Activated CD8-positive, alpha-beta memory T cell treated with anti-CD3 and anti-CD28 coated beads, Interleukin-2, amount 10 ng/mL, durations not matched to agents 7 days and 5 days (primary cell): ENCODE results near the gene TTLL1. TPM values are rescaled to one million over a fixed set of nuclear protein-coding genes. Genes with fewer than 3 reads are reported as not detected.

Experiments used
- ATAC-seq: fragments of 150-1000 bp; cut with Tn5 transposase; one replicate; pipeline ENCODE4 v1.10.0; 2021; ENCODE audit warnings: moderate library complexity
- CTCF ChIA-PET: fragments of 350-600 bp; sonication (Branson Sonifier 250); formaldehyde crosslinking; loops from one replicate; lab custom pipeline; 2021; ENCODE audit warnings: antibody characterized with exemption; lab: Charles Lee
- DNase-seq: peaks from one replicate; pipeline ENCODE4 v3.0.0-alpha.2; 2020
- H3K27ac Mint-ChIP-seq: one replicate; pipeline ENCODE4 v1.8.0; 2021; ENCODE audit warnings: mild to moderate bottlenecking, mixed read lengths
- H3K27me3 Mint-ChIP-seq: one replicate; pipeline ENCODE4 v1.8.0; 2021; ENCODE audit warnings: mixed read lengths
- H3K36me3 Mint-ChIP-seq: one replicate; pipeline ENCODE4 v1.8.0; 2021; ENCODE audit warnings: mild to moderate bottlenecking, mixed read lengths
- H3K4me1 Mint-ChIP-seq: one replicate; pipeline ENCODE4 v1.8.0; 2021; ENCODE audit warnings: mixed read lengths
- H3K4me3 Mint-ChIP-seq: one replicate; pipeline ENCODE4 v1.8.0; 2021; ENCODE audit warnings: mild to moderate bottlenecking, moderate library complexity, mixed read lengths
- H3K9me3 Mint-ChIP-seq: one replicate; pipeline ENCODE4 v1.8.0; 2022; ENCODE audit warnings: low read depth, mixed read lengths
- total RNA-seq, 2 experiments: library from RNA; stranded (reverse); gene quantifications; one replicate each; pipeline ENCODE4 v1.2.3, GENCODE V29; 2021

Gene TTLL1
- total RNA-seq, 2 experiments from 2014 or later, result 9.1 to 9.9 TPM

DNA sequence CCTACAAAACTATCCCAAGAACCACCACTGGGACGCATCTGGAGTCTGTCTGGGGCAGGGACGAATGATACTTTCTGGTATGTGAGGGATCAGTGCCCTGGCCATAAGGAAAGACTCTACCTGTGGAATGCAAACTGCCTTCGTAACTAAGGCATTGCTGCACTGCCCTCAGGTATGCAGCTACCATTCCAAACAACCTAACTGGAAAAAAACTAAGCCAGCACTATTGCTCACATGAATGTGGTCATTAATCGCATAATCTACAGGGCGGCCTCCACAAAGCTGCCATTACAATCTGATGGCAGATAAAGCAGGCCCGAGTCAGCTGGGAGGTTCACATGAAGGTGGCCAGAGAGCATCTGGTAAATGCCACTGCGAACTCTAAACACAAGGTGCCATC, 78.1 kb downstream of the TTLL1 start:
- DNase-seq (no peak), ATAC-seq (no peak)
- H3K4me1 Mint-ChIP-seq, result peaks cover 39% of the 10 kb centered on the region
- no peaks in the 10 kb centered on the region for H3K9me3 Mint-ChIP-seq
- H3K36me3 Mint-ChIP-seq, result no peaks in the 10 kb centered on the region
- CTCF ChIA-PET, result interaction anchor here (1.1 kb wide), 1 partner anchor 143 kb away, joined by 4 read pairs; no protein-coding TSS in a partner anchor
- peaks cover 3% of the 10 kb centered on the region for H3K27me3 Mint-ChIP-seq
- no peak overlapping the region for H3K27ac Mint-ChIP-seq
- H3K4me3 Mint-ChIP-seq, result no peak overlapping the region

- CTCF ChIA-PET, result no interaction called here
- no peak for ATAC-seq
- no peaks in the 10 kb centered on the region for H3K36me3 Mint-ChIP-seq
- H3K9me3 Mint-ChIP-seq, result no peaks in the 10 kb centered on the region
- H3K4me3 Mint-ChIP-seq, result no peak overlapping the region
- DNase-seq, result no peak
- no peak overlapping the region for H3K27ac Mint-ChIP-seq
- peaks cover 46% of the 10 kb centered on the region for H3K4me1 Mint-ChIP-seq
- H3K27me3 Mint-ChIP-seq, result no peaks in the 10 kb centered on the region
These were observed 79.7 kb downstream of the TTLL1 start for GRCh38 chr22:43009444-43009843.

DNA sequence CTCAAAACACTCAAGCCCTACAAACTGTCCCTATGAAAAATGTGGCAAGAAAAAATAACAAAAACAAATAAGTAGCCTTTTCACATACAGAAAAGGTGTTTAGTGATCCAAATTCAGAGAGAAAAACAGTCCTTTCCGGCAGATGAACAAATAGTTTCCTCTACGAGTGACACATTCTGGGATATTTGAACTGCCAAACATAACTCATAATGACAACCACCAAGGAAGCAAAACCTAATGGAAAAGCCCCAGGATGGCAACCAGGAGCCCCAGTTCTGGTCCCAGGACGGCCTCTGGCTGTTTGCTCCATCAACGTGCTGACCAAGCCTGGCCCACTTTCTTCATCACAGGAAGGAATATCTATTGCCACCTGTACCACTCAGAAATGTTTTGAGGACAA, 80.3 kb downstream of the TTLL1 start:
- ATAC-seq (no peak), DNase-seq (no peak)
- Mint-ChIP-seq H3K36me3 (no peaks in the 10 kb centered on the region), H3K27ac (no peak overlapping the region), H3K4me3 (no peak overlapping the region), H3K9me3 (no peaks in the 10 kb centered on the region), H3K4me1 (peaks cover 51% of the 10 kb centered on the region), H3K27me3 (no peaks in the 10 kb centered on the region)
- CTCF ChIA-PET, result no interaction called here

- Mint-ChIP-seq H3K4me1 (peaks cover 51% of the 10 kb centered on the region), H3K27me3 (no peaks in the 10 kb centered on the region), H3K27ac (no peak overlapping the region), H3K4me3 (no peak overlapping the region), H3K9me3 (no peaks in the 10 kb centered on the region), H3K36me3 (peaks cover 3% of the 10 kb centered on the region)
- DNase-seq (no peak), ATAC-seq (no peak)
- CTCF ChIA-PET, result interaction anchor here (1.3 kb wide), 1 partner anchor 141 kb away, joined by 3 read pairs; no protein-coding TSS in a partner anchor
These were observed 80.7 kb downstream of the TTLL1 start for GRCh38 chr22:43008509-43008908.

GRCh38 chr22:43007519-43008102, 81.6 kb downstream of the TTLL1 start:
- no peak overlapping the region for H3K27ac Mint-ChIP-seq
- no peaks in the 10 kb centered on the region for H3K27me3 Mint-ChIP-seq
- ATAC-seq (peak; percentile 24), DNase-seq (no peak)
- CTCF ChIA-PET, result interaction anchor here (0.6 to 1.3 kb wide), 3 partner anchors 10 to 140 kb away, joined by 3 read pairs; no protein-coding TSS in a partner anchor
- H3K4me1 Mint-ChIP-seq, result peaks cover 51% of the 10 kb centered on the region
- H3K36me3 Mint-ChIP-seq, result peaks cover 3% of the 10 kb centered on the region
- H3K9me3 Mint-ChIP-seq, result no peaks in the 10 kb centered on the region
- no peak overlapping the region for H3K4me3 Mint-ChIP-seq

GRCh38 chr22:43006753-43007152, 82.4 kb downstream of the TTLL1 start:
- H3K27me3 Mint-ChIP-seq, result no peaks in the 10 kb centered on the region
- no peaks in the 10 kb centered on the region for H3K9me3 Mint-ChIP-seq
- H3K4me3 Mint-ChIP-seq, result no peak overlapping the region
- H3K36me3 Mint-ChIP-seq, result peaks cover 3% of the 10 kb centered on the region
- H3K4me1 Mint-ChIP-seq, result peaks cover 60% of the 10 kb centered on the region
- no peak for DNase-seq
- H3K27ac Mint-ChIP-seq, result no peak overlapping the region
- CTCF ChIA-PET, result interaction anchor here (3.1 kb wide), 1 partner anchor 139 kb away, joined by 9 read pairs; no protein-coding TSS in a partner anchor
- ATAC-seq, result no peak

GRCh38 chr22:43006016-43006505, 83.1 kb downstream of the TTLL1 start:
- no peak for DNase-seq
- no peaks in the 10 kb centered on the region for H3K27me3 Mint-ChIP-seq
- H3K36me3 Mint-ChIP-seq, result peaks cover 3% of the 10 kb centered on the region
- CTCF ChIA-PET, result interaction anchor here (3.1 kb wide), 1 partner anchor 138 kb away, joined by 9 read pairs; no protein-coding TSS in a partner anchor
- peaks cover 64% of the 10 kb centered on the region for H3K4me1 Mint-ChIP-seq
- no peak overlapping the region for H3K4me3 Mint-ChIP-seq
- H3K9me3 Mint-ChIP-seq, result no peaks in the 10 kb centered on the region
- no peak for ATAC-seq
- H3K27ac Mint-ChIP-seq, result no peak overlapping the region

- ATAC-seq, result no peak
- H3K27ac Mint-ChIP-seq, result peak overlapping the region; percentile 40
- peaks cover 3% of the 10 kb centered on the region for H3K36me3 Mint-ChIP-seq
- no peaks in the 10 kb centered on the region for H3K27me3 Mint-ChIP-seq
- H3K9me3 Mint-ChIP-seq, result no peaks in the 10 kb centered on the region
- H3K4me1 Mint-ChIP-seq, result peaks cover 73% of the 10 kb centered on the region
- no peak for DNase-seq
- CTCF ChIA-PET, result interaction anchor here (3.1 kb wide), 1 partner anchor 137 kb away, joined by 9 read pairs; no protein-coding TSS in a partner anchor
- no peak overlapping the region for H3K4me3 Mint-ChIP-seq
These were observed 84.1 kb downstream of the TTLL1 start for GRCh38 chr22:43005106-43005505.

- H3K27ac Mint-ChIP-seq, result peak overlapping the region; percentile 41
- DNase-seq, result peak; percentile 56
- H3K27me3 Mint-ChIP-seq, result no peaks in the 10 kb centered on the region
- no peak overlapping the region for H3K4me3 Mint-ChIP-seq
- H3K4me1 Mint-ChIP-seq, result peaks cover 79% of the 10 kb centered on the region
- peak; percentile 22 for ATAC-seq
- CTCF ChIA-PET, result interaction anchor here (0.6 to 3.1 kb wide), 4 partner anchors 17 to 137 kb away, joined by 3 to 9 read pairs (median 4); no protein-coding TSS in a partner anchor
- H3K36me3 Mint-ChIP-seq, result peaks cover 3% of the 10 kb centered on the region
- H3K9me3 Mint-ChIP-seq, result no peaks in the 10 kb centered on the region
These were observed 84.7 kb downstream of the TTLL1 start for GRCh38 chr22:43004362-43005035.

GRCh38 chr22:43002202-43002586, 87.0 kb downstream of the TTLL1 start:
- Mint-ChIP-seq H3K4me1 (peaks cover 90% of the 10 kb centered on the region), H3K9me3 (no peaks in the 10 kb centered on the region), H3K27me3 (no peaks in the 10 kb centered on the region), H3K27ac (peak overlapping the region; percentile 79), H3K4me3 (peak overlapping the region; percentile 49), H3K36me3 (peaks cover 3% of the 10 kb centered on the region)
- ATAC-seq (no peak), DNase-seq (no peak)
- CTCF ChIA-PET, result interaction anchor here (0.8 to 1.8 kb wide), 4 partner anchors 11 to 135 kb away, joined by 3 to 5 read pairs (median 3); no protein-coding TSS in a partner anchor

DNA sequence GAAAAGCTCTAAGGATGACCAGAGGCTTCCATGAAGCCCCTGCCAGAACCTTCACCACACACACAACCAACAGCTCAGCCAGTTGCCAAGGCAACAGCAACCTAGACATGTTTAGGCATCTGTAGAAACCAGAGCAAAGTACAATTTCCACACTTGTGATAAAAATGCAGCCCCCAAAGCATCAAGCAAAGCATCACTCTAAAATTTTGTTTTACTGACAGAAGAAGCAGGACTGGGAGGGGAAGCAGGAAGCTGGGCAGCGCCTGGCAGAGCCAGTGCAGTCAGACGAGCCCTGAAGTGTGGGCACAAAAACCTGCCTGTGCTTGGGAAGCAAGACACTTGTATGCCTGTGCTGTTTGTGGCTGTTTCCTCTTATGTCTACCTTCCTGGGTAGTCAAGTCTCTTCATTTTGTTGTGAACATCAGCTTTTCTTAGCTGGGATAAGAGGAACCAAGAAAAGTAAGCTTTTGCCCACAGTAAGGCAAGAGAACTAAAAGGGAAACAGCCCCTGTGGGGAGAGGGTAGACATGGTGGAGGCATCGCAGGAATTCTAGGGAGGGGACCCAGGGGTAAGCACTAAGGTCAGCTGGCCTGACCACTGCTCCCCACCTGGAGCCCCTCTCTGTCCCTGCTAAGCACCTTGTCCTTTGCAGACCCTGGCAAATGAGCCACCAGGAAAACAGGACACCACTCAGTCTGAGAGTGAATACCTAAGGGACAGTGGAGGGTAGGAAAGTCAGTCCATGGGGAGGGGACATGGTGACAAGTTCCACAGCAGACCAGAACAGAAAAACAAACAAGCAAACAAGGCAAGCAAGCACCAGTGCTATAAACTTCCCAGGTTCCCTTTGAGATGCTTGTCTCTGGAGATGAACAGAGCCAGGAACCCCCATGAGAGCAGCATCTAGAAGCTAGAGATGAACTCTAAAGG, 87.7 kb downstream of the TTLL1 start:
- CTCF ChIA-PET, result interaction anchor here (0.9 to 1.8 kb wide), 5 partner anchors 12 to 59 kb away, joined by 3 to 13 read pairs (median 5); no protein-coding TSS in a partner anchor
- no peaks in the 10 kb centered on the region for H3K27me3 Mint-ChIP-seq
- DNase-seq (peak; percentile 62), ATAC-seq (peak; percentile 35)
- peaks cover 3% of the 10 kb centered on the region for H3K36me3 Mint-ChIP-seq
- peak overlapping the region; percentile 49 for H3K4me3 Mint-ChIP-seq
- H3K27ac Mint-ChIP-seq, result peak overlapping the region; percentile 79
- no peaks in the 10 kb centered on the region for H3K9me3 Mint-ChIP-seq
- H3K4me1 Mint-ChIP-seq, result peaks cover 91% of the 10 kb centered on the region

- CTCF ChIA-PET, result interaction anchor here (0.8 to 1.8 kb wide), 5 partner anchors 13 to 187 kb away, joined by 3 to 13 read pairs (median 5); partner anchors contain the start of gene TTLL12
- H3K4me1 Mint-ChIP-seq, result peaks cover 87% of the 10 kb centered on the region
- no peaks in the 10 kb centered on the region for H3K27me3 Mint-ChIP-seq
- DNase-seq (peak; percentile 68), ATAC-seq (peak; percentile 55)
- H3K27ac Mint-ChIP-seq, result peak overlapping the region; percentile 79
- no peaks in the 10 kb centered on the region for H3K9me3 Mint-ChIP-seq
- peaks cover 3% of the 10 kb centered on the region for H3K36me3 Mint-ChIP-seq
- peak overlapping the region; percentile 49 for H3K4me3 Mint-ChIP-seq
These were observed 88.6 kb downstream of the TTLL1 start for GRCh38 chr22:43000441-43001175.
